ENCODE data around the gene ERGIC3.
A peak's percentile ranks its signal among the peaks of the same experiment; 100 is the strongest.
"Not testable (repeated sequence)": the region's sequence is repeated elsewhere in the genome, so short reads cannot be mapped to it uniquely, and the experiment has no call there.

The ERGIC3 gene

DNA sequence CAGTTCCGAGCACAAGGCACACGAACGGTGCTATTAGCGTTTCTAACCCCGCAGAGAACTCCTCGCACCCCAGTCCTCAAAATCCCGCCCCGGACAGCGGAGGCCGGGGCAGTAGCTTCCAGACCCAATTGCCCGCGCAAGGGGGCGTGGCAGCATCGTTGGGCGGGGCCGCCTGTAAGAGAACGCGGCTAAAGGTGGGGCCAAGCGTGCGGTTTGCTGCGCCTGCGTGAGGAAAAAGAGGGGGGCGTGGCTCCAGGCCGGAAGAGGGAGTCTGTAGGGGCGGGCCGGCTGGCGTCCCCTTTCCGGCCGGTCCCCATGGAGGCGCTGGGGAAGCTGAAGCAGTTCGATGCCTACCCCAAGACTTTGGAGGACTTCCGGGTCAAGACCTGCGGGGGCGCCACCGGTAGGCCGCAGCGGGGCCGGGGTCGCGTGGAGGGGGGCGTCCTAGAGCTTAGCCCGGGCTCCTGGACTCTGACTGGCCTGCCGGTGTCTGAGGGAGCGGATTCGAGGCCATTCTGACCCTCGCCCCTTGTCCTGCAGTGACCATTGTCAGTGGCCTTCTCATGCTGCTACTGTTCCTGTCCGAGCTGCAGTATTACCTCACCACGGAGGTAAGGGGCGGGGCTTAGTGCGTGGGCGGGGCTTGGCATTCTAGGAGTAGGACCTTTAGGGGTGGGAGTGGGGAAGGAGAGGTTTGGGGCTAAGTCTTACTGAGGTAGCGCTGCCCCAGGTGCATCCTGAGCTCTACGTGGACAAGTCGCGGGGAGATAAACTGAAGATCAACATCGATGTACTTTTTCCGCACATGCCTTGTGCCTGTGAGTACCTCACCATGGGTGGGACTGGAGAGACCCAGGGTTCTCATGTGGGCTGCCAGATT, at the start of gene ERGIC3:
Gene ERGIC3 (plus strand): TSS at position 296 of the 880 bp plus-strand sequence. CDS start 20 bp downstream, at position 316.
- DNase-seq (ENCODE audit: low read depth), result peak; percentile 94

DNA sequence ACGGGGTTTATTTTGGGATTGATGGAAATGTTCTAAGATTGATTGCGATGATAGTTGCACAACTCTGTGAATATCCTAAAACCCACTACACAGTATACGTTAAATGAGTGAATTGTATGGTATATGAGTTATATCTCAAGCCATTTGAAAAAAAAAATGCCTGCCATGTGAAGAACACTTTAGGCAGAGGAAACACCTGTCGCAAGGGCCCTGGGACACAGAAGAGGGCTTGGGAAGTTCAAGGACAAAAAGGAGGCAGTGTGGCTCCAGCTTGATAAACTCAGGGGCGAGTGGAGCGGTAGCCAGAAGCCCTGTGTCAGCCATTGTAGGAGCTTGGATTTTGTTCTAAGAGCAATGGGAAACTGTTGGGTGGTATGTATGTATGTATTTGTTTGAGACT, 49.5 kb upstream of the ERGIC3 start:
- no peak for DNase-seq (ENCODE audit: low read depth)

DNA sequence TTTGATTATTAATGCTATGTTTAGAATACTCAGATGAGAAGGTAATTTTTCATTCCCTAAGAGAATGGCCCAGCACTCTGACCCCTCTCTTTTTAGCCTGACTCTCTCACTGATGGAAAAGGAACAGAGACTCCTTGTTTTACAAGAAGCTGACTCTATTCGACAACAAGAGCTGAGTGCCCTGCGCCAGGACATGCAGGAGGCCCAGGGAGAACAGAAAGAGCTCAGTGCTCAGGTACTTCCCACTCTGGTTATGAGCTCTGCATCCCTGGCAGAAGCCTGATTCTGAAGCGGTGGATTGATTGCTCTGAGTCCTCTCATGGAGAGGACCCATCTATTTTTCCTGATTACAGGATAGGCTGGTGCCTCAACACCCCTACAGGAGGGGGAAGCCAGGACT, 45.4 kb upstream of the ERGIC3 start:
- DNase-seq (ENCODE audit: low read depth), result no peak

DNA sequence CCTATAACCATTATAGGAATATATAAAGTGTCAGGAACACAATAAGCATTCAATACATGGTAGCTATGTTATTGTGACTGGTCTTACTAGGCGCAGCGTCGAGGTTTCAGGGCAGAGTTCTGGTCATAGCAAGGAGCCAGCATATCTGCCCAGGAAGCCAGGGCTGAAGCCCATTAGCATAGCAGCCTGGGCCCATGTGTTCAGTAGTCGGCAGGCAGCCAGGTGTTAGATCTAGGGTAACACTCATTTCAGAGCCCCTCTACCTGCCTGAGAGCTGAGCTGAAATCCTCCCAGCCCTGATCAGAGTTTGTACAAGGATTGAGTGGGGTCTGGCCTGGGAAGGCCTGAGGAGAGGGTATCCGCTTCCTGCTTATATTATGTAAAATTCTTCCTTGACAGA, 44.6 kb upstream of the ERGIC3 start:
- DNase-seq (ENCODE audit: low read depth), result no peak

DNA sequence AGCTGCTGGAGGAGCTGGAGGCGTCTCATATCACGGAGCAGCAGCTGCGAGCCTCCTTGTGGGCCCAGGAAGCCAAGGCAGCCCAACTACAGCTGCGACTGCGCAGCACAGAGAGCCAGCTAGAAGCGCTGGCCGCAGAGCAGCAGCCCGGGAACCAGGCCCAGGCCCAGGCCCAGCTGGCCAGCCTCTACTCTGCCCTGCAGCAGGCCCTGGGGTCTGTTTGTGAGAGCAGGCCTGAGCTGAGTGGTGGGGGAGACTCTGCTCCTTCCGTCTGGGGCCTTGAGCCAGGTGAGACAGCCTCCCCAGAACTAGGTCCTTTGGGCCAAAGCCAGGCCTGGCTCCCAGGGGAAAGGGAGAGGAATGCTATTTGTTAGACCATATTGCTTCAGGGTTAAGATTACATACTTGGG, 44.1 kb upstream of the ERGIC3 start:
- DNase-seq (ENCODE audit: low read depth), result no peak

DNA sequence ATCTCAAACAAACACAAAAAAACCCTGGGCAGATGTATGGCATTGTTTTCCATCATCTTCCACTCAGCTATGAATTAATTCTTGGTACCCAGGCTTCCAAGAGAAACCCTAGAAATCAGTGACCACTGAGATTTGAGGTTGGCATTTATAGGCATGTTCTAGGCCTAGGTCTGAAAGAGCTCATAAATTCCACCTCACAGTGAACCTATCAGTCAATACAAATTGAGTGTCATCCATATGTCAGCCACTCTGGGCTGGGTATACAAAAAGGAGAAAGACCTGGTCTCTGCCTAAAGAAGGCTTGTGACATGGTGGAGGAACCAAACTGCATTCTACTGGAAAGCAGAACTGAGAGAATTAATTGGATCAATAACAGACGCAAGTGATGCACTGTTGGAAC, 42.6 kb upstream of the ERGIC3 start:
- DNase-seq (ENCODE audit: low read depth), result no peak

DNA sequence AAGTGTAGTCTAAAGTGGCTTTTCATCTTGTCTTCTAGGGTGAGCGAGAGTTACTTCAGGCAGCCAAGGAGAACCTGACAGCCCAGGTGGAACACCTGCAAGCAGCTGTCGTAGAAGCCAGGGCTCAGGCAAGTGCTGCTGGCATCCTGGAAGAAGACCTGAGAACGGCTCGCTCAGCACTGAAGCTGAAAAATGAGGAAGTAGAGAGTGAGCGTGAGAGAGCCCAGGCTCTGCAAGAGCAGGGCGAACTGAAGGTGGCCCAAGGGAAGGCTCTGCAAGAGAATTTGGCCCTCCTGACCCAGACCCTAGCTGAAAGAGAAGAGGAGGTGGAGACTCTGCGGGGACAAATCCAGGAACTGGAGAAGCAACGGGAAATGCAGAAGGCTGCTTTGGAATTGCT, 39.5 kb upstream of the ERGIC3 start:
- no peak for DNase-seq (ENCODE audit: low read depth)

DNA sequence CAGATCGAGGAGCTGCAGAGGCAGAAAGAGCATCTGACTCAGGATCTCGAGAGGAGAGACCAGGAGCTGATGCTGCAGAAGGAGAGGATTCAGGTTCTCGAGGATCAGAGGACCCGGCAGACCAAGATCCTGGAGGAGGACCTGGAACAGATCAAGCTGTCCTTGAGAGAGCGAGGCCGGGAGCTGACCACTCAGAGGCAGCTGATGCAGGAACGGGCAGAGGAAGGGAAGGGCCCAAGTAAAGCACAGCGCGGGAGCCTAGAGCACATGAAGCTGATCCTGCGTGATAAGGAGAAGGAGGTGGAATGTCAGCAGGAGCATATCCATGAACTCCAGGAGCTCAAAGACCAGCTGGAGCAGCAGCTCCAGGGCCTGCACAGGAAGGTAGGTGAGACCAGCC, 38.6 kb upstream of the ERGIC3 start:
- DNase-seq (ENCODE audit: low read depth), result no peak

DNA sequence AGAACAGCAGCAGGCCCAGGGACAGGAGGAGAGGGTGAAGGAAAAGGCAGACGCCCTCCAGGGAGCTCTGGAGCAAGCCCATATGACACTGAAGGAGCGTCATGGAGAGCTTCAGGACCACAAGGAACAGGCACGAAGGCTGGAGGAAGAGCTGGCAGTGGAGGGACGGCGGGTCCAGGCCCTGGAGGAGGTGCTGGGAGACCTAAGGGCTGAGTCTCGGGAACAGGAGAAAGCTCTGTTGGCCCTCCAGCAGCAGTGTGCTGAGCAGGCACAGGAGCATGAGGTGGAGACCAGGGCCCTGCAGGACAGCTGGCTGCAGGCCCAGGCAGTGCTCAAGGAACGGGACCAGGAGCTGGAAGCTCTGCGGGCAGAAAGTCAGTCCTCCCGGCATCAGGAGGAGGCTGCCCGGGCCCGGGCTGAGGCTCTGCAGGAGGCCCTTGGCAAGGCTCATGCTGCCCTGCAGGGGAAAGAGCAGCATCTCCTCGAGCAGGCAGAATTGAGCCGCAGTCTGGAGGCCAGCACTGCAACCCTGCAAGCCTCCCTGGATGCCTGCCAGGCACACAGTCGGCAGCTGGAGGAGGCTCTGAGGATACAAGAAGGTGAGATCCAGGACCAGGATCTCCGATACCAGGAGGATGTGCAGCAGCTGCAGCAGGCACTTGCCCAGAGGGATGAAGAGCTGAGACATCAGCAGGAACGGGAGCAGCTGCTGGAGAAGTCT, 37.9 kb upstream of the ERGIC3 start:
- DNase-seq (ENCODE audit: low read depth), result no peak

DNA sequence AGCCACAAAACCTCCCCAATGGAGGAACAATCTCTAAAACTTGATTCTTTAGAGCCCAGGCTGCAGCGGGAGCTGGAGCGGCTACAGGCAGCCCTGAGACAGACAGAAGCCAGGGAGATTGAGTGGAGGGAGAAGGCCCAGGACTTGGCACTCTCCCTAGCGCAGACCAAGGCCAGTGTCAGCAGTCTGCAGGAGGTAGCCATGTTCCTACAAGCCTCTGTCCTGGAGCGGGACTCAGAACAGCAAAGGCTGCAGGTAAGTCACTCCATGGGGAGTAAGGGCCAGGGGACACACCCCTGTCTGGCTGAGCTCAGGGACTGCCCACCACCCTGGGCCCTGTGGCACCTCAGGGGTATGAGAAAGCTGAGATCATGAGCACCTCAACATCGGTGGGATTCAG, 37.1 kb upstream of the ERGIC3 start:
- no peak for DNase-seq (ENCODE audit: low read depth)

DNA sequence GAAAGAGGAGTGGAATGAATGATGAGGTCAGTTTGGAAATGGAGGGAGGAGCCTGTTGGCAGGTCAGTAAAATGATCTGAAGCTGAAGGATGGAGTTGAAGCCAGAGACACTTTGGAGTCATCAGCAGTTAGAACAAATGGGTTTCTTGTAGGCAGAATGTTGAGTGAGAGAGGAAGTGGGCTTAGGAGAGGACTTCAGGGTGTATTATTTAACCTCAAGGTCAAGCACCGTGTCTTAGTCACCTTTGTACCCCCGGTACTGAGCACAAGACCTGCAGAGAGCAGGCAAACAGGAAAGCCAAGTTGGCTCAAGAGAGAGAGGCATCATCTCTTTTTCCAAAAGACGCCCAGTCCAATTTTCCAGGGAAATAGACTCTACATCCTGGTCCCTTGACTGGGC, 35.7 kb upstream of the ERGIC3 start:
- no peak for DNase-seq (ENCODE audit: low read depth)

DNA sequence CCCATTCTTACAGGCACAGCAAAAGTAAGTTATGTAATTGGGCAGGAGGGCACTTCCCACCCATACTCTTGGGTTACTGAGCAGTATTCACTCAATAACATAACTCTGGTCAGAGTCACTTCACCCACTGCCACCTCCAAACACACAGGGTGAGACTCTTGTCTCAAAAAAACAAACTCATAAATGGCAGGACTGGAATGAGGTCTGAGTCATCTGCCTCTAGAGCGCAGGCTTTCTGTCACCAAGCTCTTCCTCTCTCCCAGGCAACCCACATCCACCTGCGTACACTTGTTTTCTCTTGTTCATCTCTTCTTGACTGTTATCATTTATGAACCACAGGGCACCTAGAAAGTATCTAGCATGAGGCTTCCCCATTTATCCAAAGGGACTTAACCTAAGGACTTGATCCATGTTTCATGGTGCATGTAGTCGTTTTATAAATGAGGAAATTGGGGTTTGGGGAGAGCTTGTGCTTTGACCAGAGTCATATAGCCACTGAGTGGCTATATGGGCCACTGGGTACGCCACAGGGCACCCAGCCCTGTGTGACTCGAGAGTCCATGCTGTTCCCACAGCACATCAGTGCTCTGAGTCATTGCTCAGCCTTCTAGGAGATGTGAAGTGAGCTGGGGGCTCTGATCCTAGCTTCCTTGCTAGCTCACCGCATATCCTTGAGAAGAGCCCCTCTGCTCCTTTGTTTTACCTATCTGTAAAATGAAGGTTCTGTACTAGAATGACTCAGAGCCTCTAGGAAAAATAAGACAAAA, 34.8 kb upstream of the ERGIC3 start:
- DNase-seq (ENCODE audit: low read depth), result no peak

DNA sequence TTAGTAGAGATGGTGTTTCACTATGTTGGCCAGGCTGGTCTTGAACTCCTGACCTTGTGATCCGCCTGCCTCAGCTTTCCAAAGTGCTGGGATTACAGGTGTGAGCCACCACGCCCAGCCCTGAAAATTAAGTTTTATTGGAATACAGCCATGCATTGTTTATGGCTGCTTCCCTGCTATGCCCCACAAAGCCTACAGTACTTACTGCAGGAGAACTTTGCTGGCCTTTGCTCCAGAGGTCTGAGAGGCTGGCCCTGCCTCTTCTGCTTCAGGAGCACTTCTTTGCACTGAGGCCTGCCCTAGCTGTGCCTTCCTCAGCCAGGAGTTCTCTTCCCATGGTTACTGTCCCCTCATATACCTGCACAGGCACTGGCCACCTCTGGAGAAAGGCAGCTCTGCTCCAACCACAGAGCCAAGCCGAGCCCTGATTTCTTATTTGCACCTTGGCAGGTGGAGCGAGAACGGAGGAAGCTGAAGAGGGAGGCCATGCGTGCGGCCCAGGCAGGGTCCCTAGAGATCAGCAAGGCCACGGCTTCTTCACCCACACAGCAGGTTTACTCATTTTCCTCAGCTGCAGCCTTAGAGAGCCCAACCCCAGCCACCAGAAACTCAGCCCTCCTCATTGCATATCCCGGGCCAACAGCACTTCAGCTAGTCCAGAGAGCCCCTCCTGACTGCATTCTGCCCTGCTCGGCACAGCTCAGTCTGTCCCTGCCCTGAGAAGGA, 33.2 kb upstream of the ERGIC3 start:
- DNase-seq (ENCODE audit: low read depth), result no peak

DNA sequence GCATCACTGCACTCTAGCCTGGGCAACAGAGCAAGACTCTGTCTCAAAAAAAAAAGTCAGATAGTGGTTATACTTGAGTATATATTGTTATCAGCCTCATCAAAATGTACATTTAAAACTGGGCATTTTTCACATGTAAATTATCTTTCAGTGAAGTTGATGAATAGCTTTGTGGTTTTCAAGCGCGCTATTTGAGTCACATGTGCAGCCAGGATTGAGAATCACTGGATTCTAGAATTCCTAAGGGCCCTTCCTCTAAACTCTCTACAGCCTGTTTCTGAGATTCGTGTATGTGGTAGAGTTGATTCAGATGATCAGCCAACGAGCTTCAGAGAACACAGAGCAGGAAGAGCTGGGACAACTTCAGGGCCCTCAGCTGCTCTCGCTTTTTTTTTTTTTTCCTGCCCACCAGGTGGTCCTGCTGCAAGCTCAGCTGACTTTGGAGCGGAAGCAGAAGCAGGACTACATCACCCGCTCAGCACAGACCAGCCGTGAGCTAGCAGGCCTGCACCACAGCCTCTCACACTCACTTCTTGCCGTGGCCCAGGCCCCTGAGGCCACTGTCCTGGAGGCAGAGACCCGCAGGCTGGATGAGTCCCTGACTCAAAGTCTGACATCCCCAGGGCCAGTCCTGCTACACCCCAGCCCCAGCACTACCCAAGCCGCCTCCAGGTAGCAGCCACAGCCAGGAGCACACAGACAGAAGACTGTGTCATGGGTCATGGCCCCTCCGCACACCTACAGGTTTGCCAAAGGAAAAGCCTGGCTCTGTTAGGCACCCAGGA, 30.7 kb upstream of the ERGIC3 start:
- DNase-seq (ENCODE audit: low read depth), result no peak

DNA sequence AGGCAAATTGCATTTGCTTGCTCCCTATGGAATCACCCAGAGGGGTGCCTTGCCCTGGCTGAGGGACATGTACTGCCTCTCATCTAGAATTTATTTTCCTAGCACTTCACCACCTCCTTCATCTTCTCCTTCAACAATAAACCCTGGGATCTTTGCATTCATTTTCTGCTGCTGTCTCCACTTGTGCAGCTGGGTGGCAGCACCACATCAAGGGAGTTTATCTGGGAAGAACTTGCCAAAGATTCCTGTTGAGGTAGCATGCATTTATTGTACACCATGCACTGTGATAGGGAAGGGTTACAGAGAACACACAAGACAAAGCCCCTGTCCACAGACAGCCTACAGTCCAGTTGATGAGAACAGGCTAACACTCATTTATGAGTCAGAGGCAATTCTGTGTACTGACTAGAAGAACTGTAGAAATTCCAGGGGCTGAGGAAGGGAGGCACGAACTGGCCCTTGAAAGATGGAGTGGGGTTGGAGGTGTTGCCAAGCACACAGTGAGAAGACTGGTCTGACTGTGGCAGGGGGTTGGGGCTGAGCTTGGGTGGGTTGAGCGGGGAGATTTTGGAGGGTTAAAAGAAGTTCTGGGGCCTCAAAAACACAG, 30.0 kb upstream of the ERGIC3 start:
- no peak for DNase-seq (ENCODE audit: low read depth)

DNA sequence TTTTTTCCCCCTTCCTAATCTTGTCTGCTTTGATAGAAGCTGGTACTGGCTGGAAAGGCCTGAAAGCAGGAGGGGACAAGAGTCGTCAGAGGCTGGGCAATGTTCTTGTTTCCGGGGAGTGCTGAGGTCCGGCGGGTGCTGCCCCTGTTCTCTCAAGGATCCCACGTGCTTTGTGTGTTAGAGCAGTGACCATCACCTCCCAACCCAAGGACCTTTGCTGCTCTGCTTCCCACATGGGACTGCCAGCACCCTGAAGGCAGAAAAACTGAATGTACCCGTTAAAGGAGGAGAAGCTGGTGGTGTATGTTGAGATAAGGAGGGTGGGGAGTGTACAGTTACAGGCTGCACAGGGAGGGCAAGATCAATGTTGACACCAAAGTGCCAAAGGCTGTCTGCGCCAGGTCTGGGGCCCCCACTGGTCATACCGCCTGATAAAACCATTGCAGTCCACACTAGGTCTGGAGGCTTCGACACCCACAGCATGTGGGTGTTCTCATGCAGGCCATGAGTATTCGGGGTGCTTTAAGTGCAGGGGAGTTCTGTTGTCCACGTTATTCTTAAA, 27.4 kb upstream of the ERGIC3 start:
- no peak for DNase-seq (ENCODE audit: low read depth)

DNA sequence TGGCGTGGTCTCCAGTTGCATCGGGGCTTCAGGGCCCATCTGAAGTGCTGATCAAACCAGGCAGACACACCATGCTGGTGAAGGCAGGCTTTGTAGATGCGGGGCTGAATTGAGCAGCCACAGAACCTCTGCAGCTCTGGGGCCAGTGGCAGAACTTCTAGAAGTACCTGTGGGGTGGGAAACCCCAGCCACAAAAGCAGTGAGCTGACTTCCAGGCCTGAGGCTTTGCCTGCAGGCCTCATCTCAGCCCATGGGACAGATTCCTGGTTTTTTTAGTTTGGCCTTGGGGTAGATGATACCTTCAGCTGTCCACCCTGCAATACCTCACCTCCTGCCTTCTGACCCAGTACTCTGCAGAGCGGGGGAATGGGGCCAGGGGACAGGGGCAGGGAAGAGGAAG, 26.5 kb upstream of the ERGIC3 start:
- DNase-seq (ENCODE audit: low read depth), result no peak

DNA sequence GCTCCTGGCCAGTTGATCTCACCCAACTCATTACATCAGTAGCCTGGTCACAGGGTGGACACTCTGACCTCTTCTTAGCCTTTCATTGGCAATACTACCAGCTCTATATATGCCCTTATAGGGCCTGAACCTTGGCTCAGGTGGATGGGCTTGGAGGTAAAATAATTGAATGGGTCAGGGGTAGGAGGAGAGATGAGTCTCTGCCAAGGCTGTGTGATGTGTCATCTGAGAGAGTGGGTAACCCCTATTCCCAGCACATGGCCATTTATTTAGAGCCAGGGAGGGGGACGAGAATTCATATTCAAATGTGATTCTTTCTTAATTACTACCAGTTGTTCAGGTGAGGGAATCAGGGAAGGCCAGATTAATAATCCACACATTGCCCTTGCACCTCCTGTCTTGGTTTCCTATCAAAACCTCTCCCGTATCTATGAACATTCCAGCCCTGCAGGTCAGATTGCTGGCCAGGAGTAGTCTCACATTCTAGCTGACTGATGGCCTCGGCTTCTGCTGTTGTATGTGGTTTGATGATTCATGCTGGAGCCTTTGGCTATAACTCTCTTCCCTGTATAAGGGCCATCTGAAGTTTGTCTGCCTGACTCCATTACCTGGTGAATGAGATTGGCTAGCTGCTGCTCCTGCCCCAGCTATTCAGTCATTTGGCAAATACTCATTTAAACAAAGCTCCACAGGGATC, 25.8 kb upstream of the ERGIC3 start:
- no peak for DNase-seq (ENCODE audit: low read depth)

DNA sequence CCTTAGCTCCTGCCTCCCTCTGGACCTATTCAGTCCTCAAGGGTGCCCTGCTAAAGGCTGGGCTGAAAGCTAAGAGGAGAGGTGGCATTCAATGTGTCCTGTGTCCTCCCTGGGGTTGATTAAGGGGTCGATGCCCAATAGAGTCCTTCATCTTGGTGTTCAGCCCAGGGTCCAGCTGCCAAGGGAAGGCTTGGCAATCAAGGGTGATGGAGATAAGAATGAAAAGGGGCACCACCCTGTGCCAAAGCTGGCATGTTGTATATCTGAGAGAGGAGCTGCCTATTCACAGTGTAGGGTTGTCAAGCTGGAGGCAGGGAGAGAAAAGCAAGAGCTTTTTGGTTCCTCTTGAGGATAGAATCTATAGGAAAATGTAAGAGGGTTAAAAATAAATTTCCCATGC, 24.8 kb upstream of the ERGIC3 start:
- no peak for DNase-seq (ENCODE audit: low read depth)

DNA sequence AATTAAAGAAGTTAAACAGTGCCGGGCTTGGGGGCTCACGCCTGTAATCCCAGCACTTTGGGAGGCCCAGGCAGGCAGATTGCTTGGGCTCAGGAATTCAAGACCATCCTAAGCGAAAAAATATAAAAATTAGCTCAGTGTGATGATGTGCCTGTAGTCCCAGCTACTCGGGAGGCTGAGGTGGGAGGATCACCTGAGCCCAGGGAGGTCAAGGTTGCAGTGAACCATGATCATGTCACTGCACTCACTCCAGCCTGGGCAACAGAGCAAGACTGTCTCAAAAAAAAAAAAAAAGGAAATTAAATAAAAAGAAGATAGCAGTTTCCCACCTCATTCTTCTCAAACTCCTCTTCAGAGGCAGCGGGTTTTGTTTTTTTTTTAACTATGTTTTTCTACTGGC, 24.1 kb upstream of the ERGIC3 start:
- DNase-seq (ENCODE audit: low read depth), result not testable (repeated sequence)

Data from stimulated activated CD8-positive, alpha-beta memory T cell treated with anti-CD3 and anti-CD28 coated beads, Interleukin-12 subunit alpha, Interleukin-12 subunit beta, amount 100 ng/mL, for 1 hour (primary cell).